ENCODE data around the gene FIZ1.

GRCh38 chr19:55613396-55613795, 14.1 kb upstream of the FIZ1 start:
- TF ChIP-seq POLR2A (IDR thresholded peaks at IDR 0.05; ENCODE audit: extremely low read depth, insufficient read length) (no peak), CTCF (IDR thresholded peaks at IDR 0.05; ENCODE audit: low read depth, low read length) (no peak), MAX (IDR thresholded peaks at IDR 0.05; ENCODE audit: low read depth, low read length) (no peak)

All from NB4 (cell line).